Cardiac muscle cell (in vitro differentiated cells and primary cell): ENCODE measurements around the gene WRNIP1. TPM values are rescaled to one million over a fixed set of nuclear protein-coding genes. Genes with fewer than 3 reads are reported as not detected.

ENCODE experiments used
- DNase-seq, 2 donors: peaks; one replicate each; pipeline versions ENCODE4 v3.0.0 to v3.0.0-alpha.2; 2010 to 2017; ENCODE audit warnings: low read depth in 1 of 2, low spot score in 1 of 2
- H3K27ac ChIP-seq: fragments of 200-600 bp; sonication (generic); 2 replicates; pipeline ENCODE4 v1.5.1; 2016
- H3K27me3 ChIP-seq: fragments of 200-600 bp; sonication (generic); 2 replicates; pipeline ENCODE4 v1.6.0; 2016; ENCODE audit warnings: control low read depth
- H3K36me3 ChIP-seq: fragments of 200-600 bp; sonication (generic); 2 replicates; pipeline ENCODE4 v1.5.1; 2016; ENCODE audit warnings: control low read depth
- H3K4me1 ChIP-seq: fragments of 200-600 bp; sonication (generic); 2 replicates; pipeline ENCODE4 v1.8.1; 2017; ENCODE audit warnings: low read depth, mild to moderate bottlenecking, mixed run types
- H3K4me3 ChIP-seq: fragments of 200-600 bp; sonication (generic); 2 replicates; pipeline ENCODE4 v1.5.1; 2016; ENCODE audit warnings: mild to moderate bottlenecking
- H3K9me3 ChIP-seq: fragments of 200-600 bp; sonication (generic); 2 replicates; pipeline ENCODE4 v1.5.1; 2017; ENCODE audit warnings: low read depth, mild to moderate bottlenecking, control low read depth
- polyA plus RNA-seq: library from polyadenylated mRNA; unstranded; fragments of >200 nt; fragmentation: Nextera tagmentation; extraction: Ambion mirVana; gene quantifications from 2 replicates; pipeline ENCODE4 v1.2.1, GENCODE V29; 2016
- total RNA-seq: library from RNA; depleted of rRNA; stranded (reverse); fragments of >200 nt; gene quantifications from 2 replicates; pipeline ENCODE4 v1.2.3, GENCODE V29; 2016
- TF ChIP-seq, protein P1 (sequence below): IDR thresholded peaks from 2 replicates; pipeline ENCODE4 v1.5.1; 2012; ENCODE audit warnings: low read depth, mild to moderate bottlenecking, low read length

WRNIP1 gene
- total and polyA plus RNA-seq, 2 experiments from 2014 or later, result 59.2 to 89.9 TPM

- DNase-seq, result no peak
- Histone ChIP-seq H3K4me3 (no peak overlapping the region), H3K36me3 (no peaks in the 10 kb centered on the region), H3K9me3 (no peaks in the 10 kb centered on the region), H3K27me3 (no peaks in the 10 kb centered on the region), H3K27ac (no peak overlapping the region), H3K4me1 (peaks cover 26% of the 10 kb centered on the region)
- TF ChIP-seq, protein P1, sequence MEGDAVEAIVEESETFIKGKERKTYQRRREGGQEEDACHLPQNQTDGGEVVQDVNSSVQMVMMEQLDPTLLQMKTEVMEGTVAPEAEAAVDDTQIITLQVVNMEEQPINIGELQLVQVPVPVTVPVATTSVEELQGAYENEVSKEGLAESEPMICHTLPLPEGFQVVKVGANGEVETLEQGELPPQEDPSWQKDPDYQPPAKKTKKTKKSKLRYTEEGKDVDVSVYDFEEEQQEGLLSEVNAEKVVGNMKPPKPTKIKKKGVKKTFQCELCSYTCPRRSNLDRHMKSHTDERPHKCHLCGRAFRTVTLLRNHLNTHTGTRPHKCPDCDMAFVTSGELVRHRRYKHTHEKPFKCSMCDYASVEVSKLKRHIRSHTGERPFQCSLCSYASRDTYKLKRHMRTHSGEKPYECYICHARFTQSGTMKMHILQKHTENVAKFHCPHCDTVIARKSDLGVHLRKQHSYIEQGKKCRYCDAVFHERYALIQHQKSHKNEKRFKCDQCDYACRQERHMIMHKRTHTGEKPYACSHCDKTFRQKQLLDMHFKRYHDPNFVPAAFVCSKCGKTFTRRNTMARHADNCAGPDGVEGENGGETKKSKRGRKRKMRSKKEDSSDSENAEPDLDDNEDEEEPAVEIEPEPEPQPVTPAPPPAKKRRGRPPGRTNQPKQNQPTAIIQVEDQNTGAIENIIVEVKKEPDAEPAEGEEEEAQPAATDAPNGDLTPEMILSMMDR, result no peak
Measured at GRCh38 chr6:2763876-2764540, 1.2 kb upstream of the WRNIP1 start.

- TF ChIP-seq, protein P1, result no peak
- Histone ChIP-seq H3K4me3 (peak overlapping the region; percentile 46), H3K27me3 (no peaks in the 10 kb centered on the region), H3K4me1 (peaks cover 27% of the 10 kb centered on the region), H3K36me3 (no peaks in the 10 kb centered on the region), H3K9me3 (no peaks in the 10 kb centered on the region), H3K27ac (peak overlapping the region; percentile 79)
- DNase-seq, result peak; percentile 39 to 82
Measured at GRCh38 chr6:2764610-2765165, 505 bp upstream of the WRNIP1 start.

- peak; percentile 56 to 63 for DNase-seq
- H3K27ac ChIP-seq, result peak overlapping the region; percentile 91
- H3K36me3 ChIP-seq, result no peaks in the 10 kb centered on the region
- TF ChIP-seq, protein P1, result no peak
- peak overlapping the region; percentile 82 for H3K4me3 ChIP-seq
- no peaks in the 10 kb centered on the region for H3K9me3 ChIP-seq
- H3K27me3 ChIP-seq, result no peaks in the 10 kb centered on the region
- peaks cover 36% of the 10 kb centered on the region for H3K4me1 ChIP-seq
Measured at GRCh38 chr6:2765896-2766766, 938 bp downstream of the WRNIP1 start.

DNA sequence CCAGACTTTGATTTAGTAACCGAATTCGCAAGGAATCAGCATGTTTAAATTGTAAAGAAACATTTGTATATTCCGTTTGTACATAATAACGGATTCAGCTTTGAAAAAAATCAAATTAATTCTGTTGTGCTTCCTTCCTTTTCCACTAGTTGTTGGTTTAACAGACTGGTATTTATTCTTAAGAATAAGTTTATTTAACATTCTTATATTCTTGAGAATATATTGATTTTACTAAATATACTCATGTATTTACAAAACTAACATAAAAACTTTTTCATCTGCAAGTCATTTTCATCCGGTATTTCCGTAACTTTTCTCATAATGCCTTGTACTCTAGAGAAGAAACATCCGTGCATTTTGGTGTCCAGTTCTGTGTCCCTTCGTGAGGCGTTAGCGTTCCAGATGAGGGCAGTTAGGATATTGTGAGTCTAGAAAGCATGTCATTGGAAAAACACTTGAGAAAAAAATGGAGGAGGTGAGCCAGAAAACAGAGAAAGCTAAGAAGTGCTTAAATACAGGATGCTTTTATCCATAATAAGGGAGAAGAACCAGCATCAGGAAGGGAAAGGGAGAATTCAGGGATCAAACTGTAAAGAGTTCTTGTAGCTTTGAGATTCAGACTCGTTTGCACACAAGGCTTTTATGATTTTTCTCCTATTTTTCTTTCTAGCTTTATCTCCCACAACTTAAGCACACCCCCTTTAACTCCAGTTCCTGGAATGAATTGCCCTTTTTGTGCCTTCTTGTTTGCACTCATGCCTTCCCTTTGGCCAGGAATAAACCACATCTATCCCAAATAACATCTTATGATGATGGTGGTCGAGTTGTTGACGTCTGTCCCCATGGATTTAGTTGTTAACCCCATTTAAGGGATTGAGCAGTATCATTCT lies 1.8 kb downstream of the WRNIP1 start:
- Histone ChIP-seq H3K9me3 (no peaks in the 10 kb centered on the region), H3K4me1 (peaks cover 36% of the 10 kb centered on the region), H3K27ac (peak overlapping the region; percentile 91), H3K27me3 (no peaks in the 10 kb centered on the region), H3K36me3 (no peaks in the 10 kb centered on the region), H3K4me3 (peak overlapping the region; percentile 82)
- DNase-seq, result no peak
- TF ChIP-seq, protein P1, result no peak
